ENCODE results near the gene HSPA1B.

GRCh38 chr6:31830886-31831335 lies 3.4 kb downstream of the HSPA1B start:
- TF ChIP-seq CTCF (IDR thresholded peaks at IDR 0.05; ENCODE audit: poor library complexity) (no peak), EZH2 (IDR thresholded peaks at IDR 0.05; ENCODE audit: borderline replicate concordance) (no peak), EZH2phosphoT487 (IDR thresholded peaks at IDR 0.05; ENCODE audit: low read depth, severe bottlenecking, unreplicated experiment) (no peak)

Data from hepatocyte (in vitro differentiated cells).